Body of pancreas (tissue), 4 donors: ENCODE results near the gene ANKMY1. TPM values are rescaled to one million over a fixed set of nuclear protein-coding genes. Genes with fewer than 3 reads are reported as not detected.
A peak's percentile ranks its signal among the peaks of the same experiment; 100 is the strongest.

Experiments
- ATAC-seq: fragments of 150-250 bp; one replicate; pipeline ENCODE4 v1.9.1; 2016
- DNase-seq, 4 donors: peaks; one replicate each; pipeline ENCODE4 v3.0.0-alpha.2; 2019
- H3K27ac ChIP-seq, 4 donors: fragments of 200-600 bp; sonication (generic); 1 replicate in 3 of 4; 2 replicates in 1 of 4; pipeline versions ENCODE4 v1.5.1 to v1.6.1; 2016 to 2019; ENCODE audit warnings: mild to moderate bottlenecking in 1 of 4, mixed read lengths in 1 of 4, moderate library complexity in 1 of 4
- H3K27me3 ChIP-seq, 2 donors: fragments of 200-600 bp; sonication (generic); one replicate each; pipeline ENCODE4 v1.6.0; 2016; ENCODE audit warnings: mild to moderate bottlenecking in 1 of 2
- H3K36me3 ChIP-seq, 2 donors: fragments of 200-600 bp; sonication (generic); replicated peaks in 1 of 2; 2 replicates each; pipeline ENCODE4 v1.5.1; 2016; ENCODE audit warnings: low read depth in 2 of 2; ENCODE audit not compliant: insufficient read depth in 1 of 2
- H3K4me1 ChIP-seq: fragments of 200-600 bp; sonication (generic); one replicate; pipeline ENCODE4 v1.6.0; 2016
- H3K4me3 ChIP-seq, 2 donors: fragments of 200-600 bp; sonication (generic); 1 replicate in 1 of 2; 2 replicates in 1 of 2; pipeline ENCODE4 v1.5.1; 2016 to 2019
- H3K9me3 ChIP-seq, 3 donors: fragments of 200-600 bp; sonication (generic); 1 replicate in 2 of 3; 2 replicates in 1 of 3; pipeline ENCODE4 v1.5.1; 2016
- POLR2A ChIP-seq, 3 donors: fragments of 450-650 bp; IDR thresholded peaks; one replicate each; pipeline ENCODE4 v1.6.1; 2016; ENCODE audit warnings: antibody characterized with exemption in 3 of 3, mild to moderate bottlenecking in 2 of 3
- WGBS, 2 donors: methylation state at CpG; one replicate each; pipeline ENCODE4 v1.1.5; 2017; 5-methylcytosine and 5-hydroxymethylcytosine counted together
- intact Hi-C: fragments of 100-400 bp; cut with DNase I; formaldehyde crosslinking; loops from one replicate; pipeline ENCODE4 v1.15.1; 2023
- microRNA counts, 2 donors: library from miRNA; unstranded; fragments of <30 nt; microRNA quantifications; one replicate each; lab custom pipeline; 2017
- microRNA-seq, 2 donors: library from miRNA; unstranded; fragments of <30 nt; microRNA quantifications; one replicate each; pipeline ENCODE4, GENCODE V29; 2016; ENCODE audit warnings: borderline number of aligned reads in 2 of 2, borderline replicate concordance in 2 of 2
- small RNA-seq: library from RNA; depleted of rRNA; stranded (forward); fragments of <200 nt; gene quantifications from one replicate; pipeline ENCODE3, GENCODE V24; 2016
- total RNA-seq, 2 donors: library from RNA; depleted of rRNA; stranded (reverse); fragments of >200 nt; gene quantifications; one replicate each; pipeline ENCODE4 v1.1.0, GENCODE V29; 2016
- TF ChIP-seq, protein P1 (sequence below), 7 experiments: fragments of 450-650 bp in 4 of 7; fragments of 200-600 bp in 3 of 7; sonication (generic) in 3 of 7; IDR thresholded peaks; one replicate each; pipeline ENCODE4 v1.5.1; 2016 to 2019; ENCODE audit warnings: antibody characterized with exemption in 7 of 7

ANKMY1 gene
- total RNA-seq, 2 donors from 2014 or later, result 17.9 to 26.0 TPM

DNA sequence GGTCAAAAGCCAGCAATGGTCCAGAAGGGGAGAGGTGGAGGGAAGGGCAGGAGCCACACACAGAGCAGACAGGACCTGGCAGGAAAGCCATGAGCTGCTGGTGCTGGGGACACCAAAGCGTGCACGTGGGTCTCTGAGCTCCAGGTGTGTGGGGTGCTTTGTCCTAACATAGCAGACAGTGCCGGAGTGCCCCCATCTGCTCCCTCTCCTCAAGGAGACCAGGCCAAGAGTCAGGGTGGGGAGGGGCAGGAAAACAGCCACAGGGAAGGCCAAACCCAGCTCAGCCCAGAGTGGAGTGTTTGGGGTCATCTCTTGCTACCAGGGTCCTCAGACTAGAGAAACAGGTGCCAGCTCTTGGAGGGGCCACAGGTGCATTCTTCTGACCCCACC is 126.5 kb downstream of the ANKMY1 start:
- Histone ChIP-seq H3K27ac (no peak overlapping the region), H3K4me1 (peaks cover 27% of the 10 kb centered on the region), H3K4me3 (no peak overlapping the region), H3K27me3 (no peaks in the 10 kb centered on the region), H3K36me3 (no peaks in the 10 kb centered on the region), H3K9me3 (no peaks in the 10 kb centered on the region)
- no peak for ATAC-seq
- 75 to 85% methylated on average over 3 of the region's 3 CpGs for WGBS, 2 donors
- TF ChIP-seq, protein P1, sequence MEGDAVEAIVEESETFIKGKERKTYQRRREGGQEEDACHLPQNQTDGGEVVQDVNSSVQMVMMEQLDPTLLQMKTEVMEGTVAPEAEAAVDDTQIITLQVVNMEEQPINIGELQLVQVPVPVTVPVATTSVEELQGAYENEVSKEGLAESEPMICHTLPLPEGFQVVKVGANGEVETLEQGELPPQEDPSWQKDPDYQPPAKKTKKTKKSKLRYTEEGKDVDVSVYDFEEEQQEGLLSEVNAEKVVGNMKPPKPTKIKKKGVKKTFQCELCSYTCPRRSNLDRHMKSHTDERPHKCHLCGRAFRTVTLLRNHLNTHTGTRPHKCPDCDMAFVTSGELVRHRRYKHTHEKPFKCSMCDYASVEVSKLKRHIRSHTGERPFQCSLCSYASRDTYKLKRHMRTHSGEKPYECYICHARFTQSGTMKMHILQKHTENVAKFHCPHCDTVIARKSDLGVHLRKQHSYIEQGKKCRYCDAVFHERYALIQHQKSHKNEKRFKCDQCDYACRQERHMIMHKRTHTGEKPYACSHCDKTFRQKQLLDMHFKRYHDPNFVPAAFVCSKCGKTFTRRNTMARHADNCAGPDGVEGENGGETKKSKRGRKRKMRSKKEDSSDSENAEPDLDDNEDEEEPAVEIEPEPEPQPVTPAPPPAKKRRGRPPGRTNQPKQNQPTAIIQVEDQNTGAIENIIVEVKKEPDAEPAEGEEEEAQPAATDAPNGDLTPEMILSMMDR (IDR thresholded peaks at IDR 0.05), result no peak
- TF ChIP-seq POLR2A (IDR thresholded peaks at IDR 0.05), result no peak
- intact Hi-C loops, result no loop called here
- DNase-seq, result peak; percentile 1 to 8 (median 4)

DNA sequence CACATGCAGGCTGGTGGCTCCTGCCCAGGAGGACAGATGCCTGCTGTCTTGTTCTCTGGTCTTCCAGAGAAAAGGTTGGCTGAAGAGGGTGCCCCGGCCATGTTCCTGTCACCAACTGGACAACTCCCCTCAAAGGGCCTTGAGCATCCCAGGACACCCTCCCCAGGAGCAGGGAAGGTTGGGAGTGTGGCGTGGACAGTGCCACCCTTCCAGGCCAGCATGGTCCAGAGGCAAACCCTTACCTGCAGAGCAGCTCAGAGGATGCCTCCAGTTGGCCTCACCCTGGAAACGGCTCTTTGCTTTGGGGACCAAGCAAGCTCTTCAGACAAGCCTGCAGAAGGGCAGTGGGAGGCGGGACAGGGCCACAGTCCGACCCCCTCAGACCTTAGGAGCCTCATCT is 127.2 kb downstream of the ANKMY1 start:
- Histone ChIP-seq H3K9me3 (no peaks in the 10 kb centered on the region), H3K27me3 (no peaks in the 10 kb centered on the region), H3K36me3 (no peaks in the 10 kb centered on the region), H3K4me3 (no peak overlapping the region), H3K4me1 (peaks cover 23% of the 10 kb centered on the region), H3K27ac (no peak overlapping the region)
- DNase-seq (peak; percentile 0 to 8 (median 4)), ATAC-seq (no peak)
- TF ChIP-seq, protein P1 (IDR thresholded peaks at IDR 0.05), result no peak
- TF ChIP-seq POLR2A (IDR thresholded peaks at IDR 0.05), result no peak
- WGBS, 2 donors, result 89 to 92% methylated on average over 4 to 5 of the region's 5 CpGs
- intact Hi-C loops, result no loop called here

DNA sequence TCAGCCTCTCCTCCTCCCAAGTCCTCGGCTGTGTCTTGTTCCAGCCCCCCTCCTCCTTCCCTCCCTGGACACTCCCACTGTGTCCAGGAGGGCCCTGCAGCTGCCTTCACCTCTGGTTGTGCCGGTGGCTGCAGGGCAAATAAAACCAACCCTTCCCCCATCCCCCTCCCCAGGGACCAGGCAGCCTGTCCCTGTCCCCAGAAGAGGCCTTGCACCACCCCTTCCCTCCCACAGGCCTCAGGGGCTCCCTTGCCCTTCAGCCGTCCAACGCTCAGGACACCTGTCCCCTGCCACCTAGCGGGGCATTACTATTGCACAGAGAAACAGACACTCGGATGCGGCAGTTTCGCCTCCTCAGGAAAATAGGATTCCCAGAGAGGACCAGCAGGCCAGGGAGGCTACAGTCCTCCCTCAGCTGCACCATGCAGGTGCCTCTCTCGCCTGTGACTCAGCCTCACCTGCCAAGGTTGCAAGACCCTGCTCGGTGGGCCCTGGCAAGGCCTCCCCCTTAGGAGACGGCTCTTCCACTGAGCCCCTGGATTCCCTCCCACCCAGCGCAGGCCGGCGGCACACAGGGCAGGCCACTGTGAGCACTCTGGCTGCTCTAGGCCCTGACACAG is 127.8 kb downstream of the ANKMY1 start:
- Histone ChIP-seq H3K4me3 (no peak overlapping the region), H3K27me3 (no peaks in the 10 kb centered on the region), H3K27ac (no peak overlapping the region), H3K36me3 (no peaks in the 10 kb centered on the region), H3K4me1 (peaks cover 22% of the 10 kb centered on the region), H3K9me3 (no peaks in the 10 kb centered on the region)
- DNase-seq, result peak; percentile 0 to 9 (median 6)
- no peak for ATAC-seq
- intact Hi-C loops, result no loop called here
- TF ChIP-seq POLR2A (IDR thresholded peaks at IDR 0.05), result no peak
- TF ChIP-seq, protein P1 (IDR thresholded peaks at IDR 0.05), result no peak
- WGBS, 2 donors, result 84 to 91% methylated on average over 8 to 14 of the region's 14 CpGs

MicroRNAs encoded within 50 kb of the gene (microRNA counts, 767-probe panel; counts per million panel counts)
- microRNA hsa-miR-149-5p (lab: Ali Mortazavi, UCI), result 1,473 to 3,416 counts per million in 2 donors

Small RNA genes within 50 kb of the gene (microRNA-seq; reads per million reads assigned to microRNA genes)
- gene MIR149, result 298 to 311 reads per million in 2 donors

Small RNA genes within 50 kb of the gene (small RNA-seq; reads per million reads assigned to genes)
- gene MIR149, result not detected

Other genes starting within 250 kb of the ANKMY1 start
- gene GPC1, start 122.3 kb downstream of the ANKMY1 start, total RNA-seq, result 10 to 100 TPM; 23.3 to 30.7 TPM
- 1 to 10 TPM; 4.7 to 6.6 TPM for gene DUSP28, start 2.4 kb upstream of the ANKMY1 start, total RNA-seq
- 100 to 1,000 TPM in 1 of 2 donors, 10 to 100 TPM in 1; 63.3 to 162 TPM for gene RNPEPL1, start 10.5 kb upstream of the ANKMY1 start, total RNA-seq
- 10 to 100 TPM; 16.3 to 34.3 TPM for gene CAPN10, start 28.7 kb upstream of the ANKMY1 start, total RNA-seq
- gene GPR35, start 67.5 kb upstream of the ANKMY1 start, total RNA-seq, result 1 to 10 TPM in 1 of 2 donors, under 1 TPM in 1; 0.33 to 3.4 TPM
- gene AQP12B, start 124.9 kb upstream of the ANKMY1 start, total RNA-seq, result 100 to 1,000 TPM; 328 to 392 TPM
- 100 to 1,000 TPM in 1 of 2 donors, 10 to 100 TPM in 1; 29.6 to 130 TPM for gene AQP12A, start 133.9 kb upstream of the ANKMY1 start, total RNA-seq